Uterus (tissue), 2 donors: Measurements from ENCODE around the gene FOSL2.

ENCODE experiments used
- CTCF ChIP-seq, 4 experiments: fragments of 200-600 bp in 2 of 4; fragments of 450-650 bp in 2 of 4; sonication (generic) in 2 of 4; IDR thresholded peaks; one replicate each; pipeline ENCODE4 v1.5.1; 2016 to 2019; ENCODE audit warnings: antibody characterized with exemption in 4 of 4, mild to moderate bottlenecking in 2 of 4, moderate library complexity in 1 of 4
- POLR2A ChIP-seq, 2 donors: fragments of 450-650 bp; IDR thresholded peaks; one replicate each; pipeline ENCODE4 v1.6.1; 2016; ENCODE audit warnings: antibody characterized with exemption in 2 of 2, mild to moderate bottlenecking in 1 of 2, moderate library complexity in 1 of 2

- no peak for TF ChIP-seq CTCF (IDR thresholded peaks at IDR 0.05)
- no peak for TF ChIP-seq POLR2A (IDR thresholded peaks at IDR 0.05)
These were observed 43.2 kb downstream of the FOSL2 start for GRCh38 chr2:28435814-28436351.
